OCI-LY1 (cell line): ENCODE results near the gene B3GNT8.

Source experiments
- CTCF ChIP-seq: fragments of 200-600 bp; sonication (generic), shearing (Covaris generic); IDR thresholded peaks from 2 replicates; pipeline ENCODE4 v1.5.1; 2017; ENCODE audit warnings: mild to moderate bottlenecking, antibody characterized with exemption, low read length, moderate library complexity, mixed read lengths
- EZH2 ChIP-seq: fragments of 200-600 bp; sonication (generic), shearing (Covaris generic); IDR thresholded peaks from 2 replicates; pipeline ENCODE4 v1.8.0; 2017; ENCODE audit warnings: borderline replicate concordance, mixed run types, mild to moderate bottlenecking, antibody characterized with exemption, low read length, moderate library complexity, mixed read lengths

GRCh38 chr19:41422955-41423354 is 4.2 kb downstream of the B3GNT8 start:
- no peak for TF ChIP-seq CTCF
- no peak for TF ChIP-seq EZH2
